ENCODE data around the gene TMEM45A.

TMEM45A gene

DNA sequence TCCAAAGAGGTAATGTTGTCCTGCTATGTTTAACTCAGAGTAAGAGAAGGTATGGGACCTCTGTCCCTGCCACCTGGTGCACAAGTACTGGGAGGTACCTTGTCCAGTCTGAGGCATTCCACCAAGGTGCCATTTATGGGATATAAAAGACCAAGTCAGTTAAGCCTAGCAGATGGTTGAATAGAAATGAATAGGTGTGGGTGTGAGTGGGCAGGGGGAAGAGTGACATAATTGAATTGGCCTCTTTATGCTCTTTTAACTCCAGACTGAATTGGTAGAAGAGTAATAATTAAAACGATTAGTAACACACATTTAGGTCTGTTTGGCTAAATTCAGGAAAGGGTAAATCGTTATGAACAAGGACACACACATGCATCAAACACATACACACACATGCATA, 117.5 kb downstream of the TMEM45A start:
- peak; percentile 68 for FAIRE-seq
- DNase-seq (ENCODE audit: low spot score): no peak

DNA sequence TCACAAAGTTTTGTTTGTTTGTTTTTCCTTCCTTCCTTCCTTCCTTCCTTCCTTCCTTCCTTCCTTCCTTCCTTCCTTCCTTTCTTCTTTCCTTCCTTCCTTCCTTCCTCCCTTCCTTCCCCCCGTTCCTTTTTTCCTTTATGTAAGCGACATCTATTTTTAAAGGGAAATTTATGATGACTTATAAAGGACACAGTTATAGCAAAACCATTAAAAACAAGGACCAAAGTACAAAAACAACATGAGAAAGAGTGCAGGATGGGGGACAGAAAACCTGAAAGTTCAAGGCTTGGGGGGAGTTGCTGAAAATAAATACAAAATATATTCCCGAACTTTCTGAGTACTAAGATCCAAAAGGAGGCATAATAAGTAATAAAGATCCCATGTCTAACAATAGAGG, 118.8 kb downstream of the TMEM45A start:
- DNase-seq (ENCODE audit: low spot score): no peak
- FAIRE-seq: no peak

DNA sequence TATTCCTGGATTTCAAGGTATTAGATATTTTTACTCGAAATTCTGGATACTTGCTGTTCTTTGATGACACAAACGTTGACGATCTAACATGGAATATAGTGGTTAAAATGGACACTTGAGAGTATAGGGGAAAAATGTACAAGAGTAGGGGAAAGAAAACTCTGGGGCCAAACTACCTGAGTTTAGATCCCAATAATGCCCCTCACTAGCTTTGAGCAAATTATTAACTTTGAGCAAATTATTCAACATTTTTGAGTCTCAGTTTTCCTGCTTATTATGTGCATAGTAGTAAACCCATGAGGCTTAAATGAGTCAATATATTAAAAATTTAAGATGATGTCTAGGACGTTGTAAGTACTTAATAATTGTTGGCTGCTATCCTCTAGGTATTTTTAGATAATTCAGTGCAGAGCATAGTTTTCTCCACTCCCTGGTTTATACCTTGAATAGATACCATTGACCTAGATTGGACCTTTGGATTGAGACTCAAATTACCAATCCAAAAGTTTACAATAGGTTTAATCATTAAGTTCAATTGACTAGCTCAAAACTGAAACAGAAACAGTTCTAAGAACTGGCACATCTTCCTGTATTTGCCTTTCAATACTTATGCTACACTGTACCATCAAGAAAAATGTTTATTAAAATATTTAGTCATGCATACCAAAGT, 121.4 kb downstream of the TMEM45A start:
- FAIRE-seq (no peak), DNase-seq (ENCODE audit: low spot score) (no peak)

DNA sequence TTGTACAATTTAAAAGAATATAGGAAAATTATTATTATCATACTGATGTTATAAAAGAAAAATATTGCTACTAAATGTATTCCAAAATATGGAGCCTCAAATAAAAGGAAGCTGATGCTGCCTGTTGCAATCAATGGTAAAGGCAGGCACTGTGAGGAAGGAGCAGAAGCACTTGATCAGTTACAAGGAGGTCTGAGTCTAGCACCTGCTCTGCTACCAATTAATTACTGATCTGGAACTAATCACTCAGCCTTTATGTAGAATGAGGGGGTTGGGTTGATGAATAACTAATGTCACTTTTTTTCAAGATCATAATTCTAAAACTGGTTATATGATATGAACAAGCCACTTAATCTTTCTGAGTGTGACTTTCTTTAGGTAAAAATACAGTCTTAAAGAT, 122.5 kb downstream of the TMEM45A start:
- FAIRE-seq (no peak), DNase-seq (ENCODE audit: low spot score) (no peak)

DNA sequence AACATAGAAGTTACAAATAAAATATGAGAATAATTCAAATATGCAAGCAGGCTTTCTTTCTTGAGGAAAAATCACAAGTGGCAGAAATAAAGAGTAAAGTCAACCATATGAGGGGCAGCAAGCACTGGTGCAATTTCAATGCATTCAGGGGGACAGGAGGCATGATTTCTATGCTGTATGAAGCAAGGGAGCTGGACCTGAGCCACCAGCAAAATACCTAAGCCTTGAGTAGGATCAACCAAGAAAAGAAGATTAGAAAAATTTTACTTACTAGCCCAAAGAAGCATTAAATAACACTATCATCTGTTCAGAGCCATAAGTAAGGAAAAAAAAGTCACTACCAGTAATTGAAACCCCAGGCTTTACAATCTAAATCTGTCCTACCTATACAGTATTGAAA, 123.3 kb downstream of the TMEM45A start:
- no peak for FAIRE-seq
- no peak for DNase-seq (ENCODE audit: low spot score)

DNA sequence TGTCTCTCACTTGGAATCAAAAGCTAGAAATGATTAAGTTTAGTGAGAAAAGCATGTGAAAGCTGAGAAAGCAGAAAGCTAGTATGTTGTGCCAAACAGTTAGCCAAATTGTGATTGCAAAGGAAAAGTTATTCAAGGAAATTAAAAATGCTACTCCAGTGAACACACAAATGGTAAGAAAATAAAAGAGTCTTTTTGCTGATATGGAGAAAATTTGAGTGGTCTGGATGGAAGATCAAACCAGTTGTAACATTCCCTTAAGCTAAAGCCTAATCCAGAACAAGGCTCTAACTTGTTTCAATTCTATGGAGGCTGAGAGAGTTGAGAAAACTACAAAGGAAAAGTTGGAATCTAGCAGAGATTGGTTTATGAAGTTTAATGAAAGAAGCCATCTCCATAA, 128.8 kb downstream of the TMEM45A start:
- DNase-seq (ENCODE audit: low spot score) (no peak), FAIRE-seq (no peak)

All from urothelium cell line (cell line).